PC-9 (cell line): Measurements from ENCODE around the gene PHACTR1.

Source experiments
- EZH2 ChIP-seq: fragments of 200-600 bp; sonication (generic); IDR thresholded peaks from 2 replicates; pipeline ENCODE4 v1.8.0; 2017; ENCODE audit warnings: antibody characterized with exemption, low read depth
- TF ChIP-seq, protein P1 (sequence below): fragments of 200-600 bp; sonication (generic); conservative IDR thresholded peaks from 2 replicates; pipeline ENCODE4 v1.6.1; 2017; ENCODE audit warnings: mixed run types, antibody characterized with exemption, mild to moderate bottlenecking, moderate library complexity

DNA sequence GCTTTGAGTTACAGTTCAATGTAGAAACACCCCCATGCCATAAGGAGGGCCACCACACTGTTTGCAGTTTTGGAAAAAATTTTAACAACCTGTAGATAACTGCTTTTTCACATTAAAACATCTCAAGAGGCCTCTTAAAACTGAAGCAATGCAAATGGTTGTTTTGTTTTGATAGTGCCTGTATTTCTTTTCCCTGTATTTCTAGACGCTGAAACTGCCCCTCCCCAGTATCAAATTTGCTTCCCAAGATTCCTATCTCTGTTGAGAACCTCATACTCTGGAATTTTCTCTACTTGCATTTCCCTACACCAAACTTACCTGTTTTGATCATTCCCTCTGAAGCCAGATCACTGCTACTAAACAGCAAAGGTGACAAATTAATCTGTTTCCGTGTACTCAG lies 98.5 kb downstream of the PHACTR1 start:
- TF ChIP-seq, protein P1, sequence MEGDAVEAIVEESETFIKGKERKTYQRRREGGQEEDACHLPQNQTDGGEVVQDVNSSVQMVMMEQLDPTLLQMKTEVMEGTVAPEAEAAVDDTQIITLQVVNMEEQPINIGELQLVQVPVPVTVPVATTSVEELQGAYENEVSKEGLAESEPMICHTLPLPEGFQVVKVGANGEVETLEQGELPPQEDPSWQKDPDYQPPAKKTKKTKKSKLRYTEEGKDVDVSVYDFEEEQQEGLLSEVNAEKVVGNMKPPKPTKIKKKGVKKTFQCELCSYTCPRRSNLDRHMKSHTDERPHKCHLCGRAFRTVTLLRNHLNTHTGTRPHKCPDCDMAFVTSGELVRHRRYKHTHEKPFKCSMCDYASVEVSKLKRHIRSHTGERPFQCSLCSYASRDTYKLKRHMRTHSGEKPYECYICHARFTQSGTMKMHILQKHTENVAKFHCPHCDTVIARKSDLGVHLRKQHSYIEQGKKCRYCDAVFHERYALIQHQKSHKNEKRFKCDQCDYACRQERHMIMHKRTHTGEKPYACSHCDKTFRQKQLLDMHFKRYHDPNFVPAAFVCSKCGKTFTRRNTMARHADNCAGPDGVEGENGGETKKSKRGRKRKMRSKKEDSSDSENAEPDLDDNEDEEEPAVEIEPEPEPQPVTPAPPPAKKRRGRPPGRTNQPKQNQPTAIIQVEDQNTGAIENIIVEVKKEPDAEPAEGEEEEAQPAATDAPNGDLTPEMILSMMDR = no peak
- no peak for TF ChIP-seq EZH2
